HEK293 (cell line): ENCODE data around the gene UBFD1.

ENCODE experiments used
- CTCF ChIA-PET: fragments of 350-600 bp; formaldehyde crosslinking; extraction: SDS; loops from one replicate; lab custom pipeline; 2021; ENCODE audit warnings: antibody characterized with exemption; lab: Yijun Ruan, JAX
- POLR2A ChIA-PET: fragments of 300-600 bp; formaldehyde crosslinking; extraction: SDS; loops from one replicate; lab custom pipeline; 2020; ENCODE audit warnings: antibody characterized with exemption, inconsistent platforms; lab: Yijun Ruan, JAX
- H3K27ac ChIP-seq: fragments of 200-500 bp; sonication (Bioruptor generic); 2 replicates; pipeline ENCODE4 v1.5.1; 2014; ENCODE audit warnings: low read depth, low read length, control low read depth, inconsistent platforms; ENCODE audit errors: extremely low read depth
- H3K36me3 ChIP-seq, 2 experiments: fragments of 200-500 bp in 1 of 2; sonication (Bioruptor generic) in 1 of 2; 1 replicate in 1 of 2; 2 replicates in 1 of 2; pipeline ENCODE4 v1.5.1; 2014 to 2017; ENCODE audit warnings: inconsistent platforms in 2 of 2, low read length in 2 of 2; ENCODE audit not compliant: control insufficient read depth in 2 of 2, insufficient read depth in 1 of 2
- H3K4me1 ChIP-seq: fragments of 200-500 bp; sonication (Bioruptor generic); 2 replicates; pipeline ENCODE4 v1.5.1; 2014; ENCODE audit warnings: mild to moderate bottlenecking, low read length, inconsistent platforms; ENCODE audit not compliant: control insufficient read depth, insufficient read depth
- H3K4me3 ChIP-seq: 2 replicates; pipeline ENCODE4 v1.5.1; 2011; ENCODE audit warnings: low read depth, mild to moderate bottlenecking, control low read depth, low read length, moderate library complexity
- H3K9me3 ChIP-seq: fragments of 200-500 bp; sonication (Bioruptor generic); 2 replicates; pipeline ENCODE4 v1.5.1; 2014; ENCODE audit warnings: low read depth, low read length, inconsistent platforms; ENCODE audit not compliant: control insufficient read depth, insufficient read depth
- EGR2 ChIP-seq: fragments of 450-650 bp; formaldehyde crosslinking; IDR thresholded peaks from 2 replicates; pipeline ENCODE4 v1.5.1; 2016; ENCODE audit warnings: low read depth, missing biosample characterization, missing genetic modification characterization
- FEZF1 ChIP-seq: fragments of 450-650 bp; formaldehyde crosslinking; IDR thresholded peaks from 2 replicates; pipeline ENCODE4 v1.5.1; 2016; ENCODE audit warnings: missing biosample characterization, missing genetic modification characterization
- GLIS1 ChIP-seq: fragments of 450-650 bp; formaldehyde crosslinking; IDR thresholded peaks from 2 replicates; pipeline ENCODE4 v1.5.1; 2016; ENCODE audit warnings: missing biosample characterization, missing genetic modification characterization
- HOXC10 ChIP-seq: sonication (generic); formaldehyde crosslinking; IDR thresholded peaks from 2 replicates; pipeline ENCODE4 v1.8.1; 2023; ENCODE audit warnings: mild to moderate bottlenecking, missing genetic modification reagents
- KLF7 ChIP-seq: fragments of 450-650 bp; formaldehyde crosslinking; IDR thresholded peaks from 2 replicates; pipeline ENCODE4 v1.5.1; 2016; ENCODE audit warnings: missing biosample characterization, missing genetic modification characterization, borderline replicate concordance
- OVOL3 ChIP-seq: fragments of 450-650 bp; formaldehyde crosslinking; IDR thresholded peaks from 2 replicates; pipeline ENCODE4 v1.5.1; 2016; ENCODE audit warnings: missing biosample characterization, missing genetic modification characterization
- PRDM1 ChIP-seq: fragments of 450-650 bp; formaldehyde crosslinking; IDR thresholded peaks from 2 replicates; pipeline ENCODE4; 2016; ENCODE audit warnings: missing biosample characterization, missing genetic modification characterization
- REPIN1 ChIP-seq: fragments of 450-650 bp; formaldehyde crosslinking; IDR thresholded peaks from 2 replicates; pipeline ENCODE4 v1.5.1; 2017; ENCODE audit warnings: missing biosample characterization, missing genetic modification characterization, low read depth
- REST ChIP-seq: fragments of 450-650 bp; formaldehyde crosslinking; IDR thresholded peaks from 2 replicates; pipeline ENCODE4 v1.5.1; 2016; ENCODE audit warnings: missing biosample characterization, missing genetic modification characterization
- TCF7L2 ChIP-seq: IDR thresholded peaks from 2 replicates; pipeline ENCODE4 v1.6.1; 2011; ENCODE audit warnings: low read depth, mild to moderate bottlenecking, inconsistent platforms, low read length, moderate library complexity, borderline replicate concordance
- ZFP41 ChIP-seq: fragments of 450-650 bp; formaldehyde crosslinking; IDR thresholded peaks from 2 replicates; pipeline ENCODE4 v1.5.1; 2016; ENCODE audit warnings: missing biosample characterization, missing genetic modification characterization, borderline replicate concordance
- ZIC2 ChIP-seq: fragments of 450-650 bp; formaldehyde crosslinking; IDR thresholded peaks from 2 replicates; pipeline ENCODE4 v1.5.1; 2016; ENCODE audit warnings: missing biosample characterization, missing genetic modification characterization
- ZNF138 ChIP-seq: fragments of 450-650 bp; formaldehyde crosslinking; IDR thresholded peaks from 2 replicates; pipeline ENCODE4 v1.5.1; 2016; ENCODE audit warnings: missing biosample characterization, missing genetic modification characterization, borderline replicate concordance
- ZNF155 ChIP-seq: fragments of 450-650 bp; formaldehyde crosslinking; IDR thresholded peaks from 2 replicates; pipeline ENCODE4 v1.5.1; 2016; ENCODE audit warnings: missing biosample characterization, missing genetic modification characterization
- ZNF202 ChIP-seq: fragments of 450-650 bp; formaldehyde crosslinking; IDR thresholded peaks from 2 replicates; pipeline ENCODE4 v1.5.1; 2016; ENCODE audit warnings: missing biosample characterization, missing genetic modification characterization, borderline replicate concordance
- ZNF362 ChIP-seq: fragments of 450-650 bp; formaldehyde crosslinking; IDR thresholded peaks from 2 replicates; pipeline ENCODE4 v1.5.1; 2016; ENCODE audit warnings: missing biosample characterization, missing genetic modification characterization
- ZNF394 ChIP-seq: fragments of 450-650 bp; formaldehyde crosslinking; IDR thresholded peaks from 2 replicates; pipeline ENCODE4 v1.5.1; 2016; ENCODE audit warnings: missing biosample characterization, missing genetic modification characterization, mild to moderate bottlenecking, moderate library complexity, borderline replicate concordance
- ZNF529 ChIP-seq: fragments of 450-650 bp; formaldehyde crosslinking; IDR thresholded peaks from 2 replicates; pipeline ENCODE4 v1.5.1; 2017; ENCODE audit warnings: missing genetic modification characterization, missing biosample characterization; ENCODE audit not compliant: insufficient replicate concordance
- ZNF660 ChIP-seq: fragments of 450-650 bp; IDR thresholded peaks from 2 replicates; pipeline ENCODE4 v1.5.1; 2018; ENCODE audit warnings: missing biosample characterization, mild to moderate bottlenecking, missing genetic modification characterization
- ZNF704 ChIP-seq: fragments of 450-650 bp; formaldehyde crosslinking; IDR thresholded peaks from 2 replicates; pipeline ENCODE4 v1.5.1; 2016; ENCODE audit warnings: missing biosample characterization, missing genetic modification characterization
- TF ChIP-seq, protein P1 (sequence below): fragments of 450-650 bp; formaldehyde crosslinking; IDR thresholded peaks from 2 replicates; pipeline ENCODE4 v1.5.0; 2017; ENCODE audit warnings: missing biosample characterization, missing genetic modification characterization, borderline replicate concordance
- TF ChIP-seq, protein P2 (sequence below): fragments of 450-650 bp; formaldehyde crosslinking; IDR thresholded peaks from 2 replicates; pipeline ENCODE4 v1.5.1; 2016; ENCODE audit warnings: missing biosample characterization, missing genetic modification characterization

UBFD1 gene

GRCh38 chr16:23549938-23550337 lies 7.6 kb upstream of the UBFD1 start:
- Histone ChIP-seq H3K4me3 (no peak overlapping the region), H3K4me1 (no peaks in the 10 kb centered on the region), H3K9me3 (no peaks in the 10 kb centered on the region), H3K36me3 (peaks cover 31 to 71% of the 10 kb centered on the region in 2 experiments; a peak in 2 of 3 replicates), H3K27ac (no peak overlapping the region)
- TF ChIP-seq EGR2 (tag by site-specific recombination) (no peak), REPIN1 (no peak), KLF7 (no peak), ZNF529 (no peak), REST (tag by site-specific recombination) (no peak), ZNF138 (no peak), ZFP41 (tag by site-specific recombination) (no peak), ZNF202 (tag by site-specific recombination) (no peak), TCF7L2 (no peak), OVOL3 (tag by site-specific recombination) (no peak), ZNF394 (no peak), ZNF362 (tag by site-specific recombination) (no peak), ZNF155 (tag by site-specific recombination) (no peak), HOXC10 (CRISPR knock-in tag) (no peak), ZNF660 (tag by site-specific recombination) (no peak)
- TF ChIP-seq, protein P1, sequence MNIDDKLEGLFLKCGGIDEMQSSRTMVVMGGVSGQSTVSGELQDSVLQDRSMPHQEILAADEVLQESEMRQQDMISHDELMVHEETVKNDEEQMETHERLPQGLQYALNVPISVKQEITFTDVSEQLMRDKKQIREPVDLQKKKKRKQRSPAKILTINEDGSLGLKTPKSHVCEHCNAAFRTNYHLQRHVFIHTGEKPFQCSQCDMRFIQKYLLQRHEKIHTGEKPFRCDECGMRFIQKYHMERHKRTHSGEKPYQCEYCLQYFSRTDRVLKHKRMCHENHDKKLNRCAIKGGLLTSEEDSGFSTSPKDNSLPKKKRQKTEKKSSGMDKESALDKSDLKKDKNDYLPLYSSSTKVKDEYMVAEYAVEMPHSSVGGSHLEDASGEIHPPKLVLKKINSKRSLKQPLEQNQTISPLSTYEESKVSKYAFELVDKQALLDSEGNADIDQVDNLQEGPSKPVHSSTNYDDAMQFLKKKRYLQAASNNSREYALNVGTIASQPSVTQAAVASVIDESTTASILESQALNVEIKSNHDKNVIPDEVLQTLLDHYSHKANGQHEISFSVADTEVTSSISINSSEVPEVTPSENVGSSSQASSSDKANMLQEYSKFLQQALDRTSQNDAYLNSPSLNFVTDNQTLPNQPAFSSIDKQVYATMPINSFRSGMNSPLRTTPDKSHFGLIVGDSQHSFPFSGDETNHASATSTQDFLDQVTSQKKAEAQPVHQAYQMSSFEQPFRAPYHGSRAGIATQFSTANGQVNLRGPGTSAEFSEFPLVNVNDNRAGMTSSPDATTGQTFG (tag by site-specific recombination) = no peak
- CTCF ChIA-PET = interaction anchor here (0.6 kb wide), 1 partner anchor 31 kb away, joined by 5 read pairs; no protein-coding TSS in a partner anchor
- POLR2A ChIA-PET = no interaction called here

DNA sequence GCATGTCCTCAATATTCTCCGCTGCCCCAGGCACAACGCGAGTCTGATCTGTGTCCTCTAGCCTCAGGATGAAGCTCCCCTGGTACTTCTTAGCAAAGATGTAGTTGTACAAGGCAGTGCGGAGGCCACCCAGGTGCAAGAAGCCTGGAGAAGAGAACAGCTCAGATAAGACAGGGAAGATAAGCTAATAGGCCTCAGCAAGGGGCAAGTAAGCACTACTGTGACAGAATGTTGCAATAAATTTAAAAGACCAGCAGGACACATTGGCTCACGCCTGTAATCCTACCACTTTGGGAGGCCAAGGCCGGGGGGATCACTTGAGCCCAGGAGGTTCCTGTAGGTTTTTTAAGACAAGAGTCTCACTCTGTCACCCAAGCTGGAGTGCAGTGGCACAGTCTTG lies 5.4 kb upstream of the UBFD1 start:
- TF ChIP-seq ZIC2 (tag by site-specific recombination) = peak; percentile 86
- no peak for TF ChIP-seq PRDM1 (tag by site-specific recombination)
- TF ChIP-seq ZNF704 (tag by site-specific recombination) = no peak
- TF ChIP-seq GLIS1 = peak; percentile 59
- TF ChIP-seq, protein P2, sequence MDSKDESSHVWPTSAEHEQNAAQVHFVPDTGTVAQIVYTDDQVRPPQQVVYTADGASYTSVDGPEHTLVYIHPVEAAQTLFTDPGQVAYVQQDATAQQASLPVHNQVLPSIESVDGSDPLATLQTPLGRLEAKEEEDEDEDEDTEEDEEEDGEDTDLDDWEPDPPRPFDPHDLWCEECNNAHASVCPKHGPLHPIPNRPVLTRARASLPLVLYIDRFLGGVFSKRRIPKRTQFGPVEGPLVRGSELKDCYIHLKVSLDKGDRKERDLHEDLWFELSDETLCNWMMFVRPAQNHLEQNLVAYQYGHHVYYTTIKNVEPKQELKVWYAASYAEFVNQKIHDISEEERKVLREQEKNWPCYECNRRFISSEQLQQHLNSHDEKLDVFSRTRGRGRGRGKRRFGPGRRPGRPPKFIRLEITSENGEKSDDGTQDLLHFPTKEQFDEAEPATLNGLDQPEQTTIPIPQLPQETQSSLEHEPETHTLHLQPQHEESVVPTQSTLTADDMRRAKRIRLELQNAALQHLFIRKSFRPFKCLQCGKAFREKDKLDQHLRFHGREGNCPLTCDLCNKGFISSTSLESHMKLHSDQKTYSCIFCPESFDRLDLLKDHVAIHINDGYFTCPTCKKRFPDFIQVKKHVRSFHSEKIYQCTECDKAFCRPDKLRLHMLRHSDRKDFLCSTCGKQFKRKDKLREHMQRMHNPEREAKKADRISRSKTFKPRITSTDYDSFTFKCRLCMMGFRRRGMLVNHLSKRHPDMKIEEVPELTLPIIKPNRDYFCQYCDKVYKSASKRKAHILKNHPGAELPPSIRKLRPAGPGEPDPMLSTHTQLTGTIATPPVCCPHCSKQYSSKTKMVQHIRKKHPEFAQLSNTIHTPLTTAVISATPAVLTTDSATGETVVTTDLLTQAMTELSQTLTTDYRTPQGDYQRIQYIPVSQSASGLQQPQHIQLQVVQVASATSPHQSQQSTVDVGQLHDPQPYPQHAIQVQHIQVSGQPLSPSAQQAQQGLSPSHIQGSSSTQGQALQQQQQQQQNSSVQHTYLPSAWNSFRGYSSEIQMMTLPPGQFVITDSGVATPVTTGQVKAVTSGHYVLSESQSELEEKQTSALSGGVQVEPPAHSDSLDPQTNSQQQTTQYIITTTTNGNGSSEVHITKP (tag by site-specific recombination) = no peak
- TF ChIP-seq FEZF1 (tag by site-specific recombination) = no peak
- TF ChIP-seq, all 188 proteins: peak for 2
- Histone ChIP-seq H3K9me3 (no peaks in the 10 kb centered on the region), H3K27ac (no peak overlapping the region), H3K36me3 (peaks cover 25 to 48% of the 10 kb centered on the region in 2 experiments; a peak in 2 of 3 replicates), H3K4me1 (no peaks in the 10 kb centered on the region), H3K4me3 (no peak overlapping the region)
- CTCF ChIA-PET = interaction anchor here (0.6 kb wide), 2 partner anchors 13 to 629 kb away, joined by 3 to 4 read pairs; no protein-coding TSS in a partner anchor
- POLR2A ChIA-PET = interaction anchor here (0.5 kb wide), 1 partner anchor 21 kb away, joined by 4 read pairs; no protein-coding TSS in a partner anchor
